HTR-8/SVneo (cell line): ENCODE data around the gene CHRNB1.

Experiments
- DNase-seq: peaks from one replicate; pipeline ENCODE4 v3.0.0; 2011; ENCODE audit warnings: low spot score, mixed read lengths; ENCODE audit not compliant: insufficient read length
- FAIRE-seq: peaks from 2 replicates; lab custom pipeline; 2011; peaks lifted over from hg19 to GRCh38; lab: Jason Lieb, UNC

Gene CHRNB1

GRCh38 chr17:7503521-7503920 is 58.7 kb downstream of the CHRNB1 start:
- FAIRE-seq: no peak

More at GRCh38 chr17:7503521-7503920, 58.7 kb downstream of the CHRNB1 start:
- no peak for DNase-seq
